Measurements from ENCODE around the gene UBIAD1.
"Not testable (repeated sequence)": the region's sequence is repeated elsewhere in the genome, so short reads cannot be mapped to it uniquely, and the experiment has no call there.

The UBIAD1 gene

DNA sequence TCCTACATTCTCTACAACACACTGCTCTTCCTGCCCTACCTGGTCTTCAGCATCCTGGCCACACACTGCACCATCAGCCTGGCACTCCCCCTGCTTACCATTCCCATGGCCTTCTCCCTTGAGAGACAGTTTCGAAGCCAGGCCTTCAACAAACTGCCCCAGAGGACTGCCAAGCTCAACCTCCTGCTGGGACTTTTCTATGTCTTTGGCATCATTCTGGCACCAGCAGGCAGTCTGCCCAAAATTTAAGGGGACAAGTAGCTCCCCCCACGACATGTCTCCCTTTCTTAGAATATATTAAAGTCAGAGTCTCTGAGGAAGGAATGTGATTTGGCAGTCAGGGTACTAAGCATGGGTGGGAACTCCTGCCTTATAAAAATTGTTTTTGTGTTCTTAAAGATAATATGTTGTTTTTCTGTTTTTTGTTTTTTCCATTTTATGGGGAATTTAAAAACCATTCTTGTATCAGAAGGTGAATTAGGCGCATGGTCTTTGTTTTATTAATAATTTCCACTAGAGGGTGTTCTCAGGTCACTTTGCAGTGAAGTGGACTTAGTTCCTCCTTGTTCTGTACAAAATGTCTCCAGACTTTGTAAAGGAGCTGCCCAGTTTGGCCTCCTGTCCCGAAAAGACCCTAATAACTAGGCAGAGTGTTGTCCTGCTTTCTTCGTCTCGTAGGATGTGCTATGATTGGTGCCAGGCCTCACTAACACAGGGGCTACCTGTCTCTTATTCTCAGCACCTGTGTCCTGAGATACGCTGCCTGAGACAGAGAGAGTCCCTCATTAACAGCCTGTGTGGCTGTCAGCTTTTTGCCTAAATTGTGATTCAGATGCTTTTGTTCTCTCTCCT, 13.1 kb downstream of the UBIAD1 start:
- no peaks in the 10 kb centered on the region for H3K27me3 Mint-ChIP-seq
- peaks cover 59% of the 10 kb centered on the region for H3K36me3 Mint-ChIP-seq (ENCODE audit: low read depth)
- intact Hi-C loops (cut with micrococcal nuclease), result no loop called here
- H3K9me3 Mint-ChIP-seq, result no peaks in the 10 kb centered on the region
- no peak overlapping the region for H3K4me3 Mint-ChIP-seq
- H3K4me1 Mint-ChIP-seq (ENCODE audit: low read depth), result peaks cover 26% of the 10 kb centered on the region
- no peak overlapping the region for H3K27ac Mint-ChIP-seq

DNA sequence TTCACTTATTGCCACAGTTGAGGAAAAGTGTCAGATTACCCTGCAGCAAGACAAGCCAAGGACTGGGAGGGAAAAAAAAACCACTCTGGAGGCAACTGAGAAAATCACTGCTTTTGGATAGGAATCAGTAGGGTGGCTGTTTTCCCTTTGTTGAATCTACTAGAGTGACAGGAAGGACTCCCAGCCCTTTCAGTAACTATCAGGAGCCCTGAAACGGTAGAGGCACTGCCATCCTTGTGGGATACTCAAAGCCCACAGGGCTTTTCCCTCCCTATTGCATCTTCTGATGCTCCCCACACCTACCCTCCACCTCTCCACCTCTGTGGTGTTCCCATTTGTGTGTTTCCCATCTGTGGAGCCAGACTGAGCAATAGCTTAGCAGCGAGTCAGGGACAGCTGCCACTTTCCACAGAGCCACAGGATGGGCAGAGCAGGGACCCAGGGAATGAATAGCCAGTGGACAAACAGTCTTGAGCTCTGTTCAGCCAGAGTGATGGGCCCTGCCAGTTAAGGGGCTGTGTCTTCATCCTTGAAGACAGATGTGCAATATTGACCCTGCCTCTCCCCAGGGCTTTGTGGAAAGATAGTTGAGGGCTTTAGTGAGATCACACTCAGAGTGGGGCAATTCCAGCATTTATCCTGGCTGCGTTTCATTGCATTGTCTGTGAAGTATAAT, 13.9 kb downstream of the UBIAD1 start:
- H3K27me3 Mint-ChIP-seq, result no peaks in the 10 kb centered on the region
- H3K4me1 Mint-ChIP-seq (ENCODE audit: low read depth), result peaks cover 18% of the 10 kb centered on the region
- H3K27ac Mint-ChIP-seq, result no peak overlapping the region
- intact Hi-C loops (cut with micrococcal nuclease), result no loop called here
- peaks cover 65% of the 10 kb centered on the region for H3K36me3 Mint-ChIP-seq (ENCODE audit: low read depth)
- no peak overlapping the region for H3K4me3 Mint-ChIP-seq
- H3K9me3 Mint-ChIP-seq, result no peaks in the 10 kb centered on the region

DNA sequence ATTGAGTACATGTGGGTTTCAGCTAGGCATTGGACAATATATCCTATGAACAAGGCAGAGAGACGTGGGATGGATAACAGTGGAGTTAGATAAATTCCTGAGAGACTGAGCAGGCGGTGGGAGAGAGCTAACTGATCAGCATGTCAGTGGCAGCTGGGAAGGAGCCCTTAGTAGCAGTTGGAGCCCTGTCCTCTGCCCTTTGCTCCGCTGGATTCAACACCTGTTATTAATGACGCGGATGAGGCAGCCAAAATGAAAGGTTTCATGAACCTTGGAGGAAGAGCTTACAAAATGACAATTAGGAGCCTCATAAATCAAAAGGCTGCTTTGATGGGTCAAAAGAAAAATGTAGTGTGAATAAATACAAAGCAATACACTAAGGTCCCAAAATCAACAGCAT, 16.1 kb downstream of the UBIAD1 start:
- intact Hi-C loops (cut with micrococcal nuclease), result no loop called here
- no peaks in the 10 kb centered on the region for H3K9me3 Mint-ChIP-seq
- H3K4me1 Mint-ChIP-seq (ENCODE audit: low read depth), result peaks cover 2% of the 10 kb centered on the region
- H3K27me3 Mint-ChIP-seq, result no peaks in the 10 kb centered on the region
- H3K36me3 Mint-ChIP-seq (ENCODE audit: low read depth), result peaks cover 72% of the 10 kb centered on the region
- no peak overlapping the region for H3K27ac Mint-ChIP-seq
- H3K4me3 Mint-ChIP-seq, result no peak overlapping the region

DNA sequence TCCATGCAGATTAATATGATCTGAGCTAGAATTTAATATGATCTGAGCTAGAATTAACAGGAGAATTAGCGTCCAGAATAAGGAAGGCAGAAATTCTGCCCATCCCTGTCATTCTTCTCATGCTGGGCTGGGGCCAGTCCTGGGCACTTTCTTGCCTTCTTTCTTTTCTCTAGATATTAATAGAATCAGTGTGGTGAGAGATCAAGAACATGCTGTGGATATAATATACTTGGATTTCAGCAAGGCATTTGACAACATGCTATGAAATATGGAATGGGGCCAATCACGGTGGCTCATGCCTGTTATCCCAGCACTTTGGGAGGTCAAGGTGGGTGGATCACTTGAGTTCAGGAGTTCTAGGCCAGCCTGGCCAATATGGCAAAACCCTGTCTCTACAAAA, 18.1 kb downstream of the UBIAD1 start:
- peaks cover 74% of the 10 kb centered on the region for H3K36me3 Mint-ChIP-seq (ENCODE audit: low read depth)
- no peak overlapping the region for H3K4me3 Mint-ChIP-seq
- H3K9me3 Mint-ChIP-seq, result no peaks in the 10 kb centered on the region
- no peaks in the 10 kb centered on the region for H3K4me1 Mint-ChIP-seq (ENCODE audit: low read depth)
- H3K27me3 Mint-ChIP-seq, result no peaks in the 10 kb centered on the region
- no peak overlapping the region for H3K27ac Mint-ChIP-seq
- intact Hi-C loops (cut with micrococcal nuclease), result no loop called here

DNA sequence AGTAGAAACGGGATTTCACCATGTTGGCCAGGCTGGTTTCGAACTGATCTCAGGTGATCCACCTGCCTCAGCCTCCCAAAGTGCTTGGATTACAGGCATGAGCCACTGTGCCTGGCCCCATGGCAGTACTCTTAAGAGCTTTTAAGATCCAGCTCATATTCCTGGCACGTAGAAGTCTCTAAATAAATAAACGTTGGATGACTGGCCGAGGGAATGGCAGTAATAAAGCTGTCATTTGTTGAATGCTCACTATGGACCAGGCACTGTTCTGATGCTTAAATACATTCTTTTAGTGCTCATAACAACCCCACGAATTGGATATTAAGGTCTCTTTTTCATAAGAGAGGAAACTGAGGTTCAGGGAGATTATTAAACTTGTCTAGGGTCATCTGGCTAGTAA, 20.9 kb downstream of the UBIAD1 start:
- no peak overlapping the region for H3K27ac Mint-ChIP-seq
- peaks cover 49% of the 10 kb centered on the region for H3K36me3 Mint-ChIP-seq (ENCODE audit: low read depth)
- no peaks in the 10 kb centered on the region for H3K4me1 Mint-ChIP-seq (ENCODE audit: low read depth)
- no peaks in the 10 kb centered on the region for H3K27me3 Mint-ChIP-seq
- H3K4me3 Mint-ChIP-seq, result no peak overlapping the region
- H3K9me3 Mint-ChIP-seq, result no peaks in the 10 kb centered on the region
- intact Hi-C loops (cut with micrococcal nuclease), result no loop called here

DNA sequence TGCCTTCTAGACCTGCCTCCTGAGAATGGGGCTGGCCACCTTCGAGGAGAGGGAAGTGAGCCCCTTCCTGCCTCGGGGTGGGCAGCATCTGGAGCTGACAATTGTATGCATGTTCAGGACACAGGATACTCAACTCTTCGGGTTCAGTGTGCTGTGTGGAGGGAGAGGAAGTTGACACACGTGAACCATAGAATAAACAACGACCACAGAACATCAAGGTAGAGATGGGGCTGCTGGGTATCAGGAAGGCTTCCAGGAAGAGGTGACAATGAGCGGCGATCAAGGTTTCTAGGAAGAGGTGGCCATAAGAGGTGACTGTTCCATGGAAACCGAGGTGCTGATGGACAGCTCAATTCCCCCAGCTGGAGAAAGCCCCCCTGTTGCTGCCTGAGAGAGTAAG, 22.0 kb downstream of the UBIAD1 start:
- H3K27me3 Mint-ChIP-seq, result no peaks in the 10 kb centered on the region
- no peaks in the 10 kb centered on the region for H3K4me1 Mint-ChIP-seq (ENCODE audit: low read depth)
- no peak overlapping the region for H3K4me3 Mint-ChIP-seq
- peaks cover 38% of the 10 kb centered on the region for H3K36me3 Mint-ChIP-seq (ENCODE audit: low read depth)
- intact Hi-C loops (cut with micrococcal nuclease), result no loop called here
- H3K27ac Mint-ChIP-seq, result no peak overlapping the region
- no peaks in the 10 kb centered on the region for H3K9me3 Mint-ChIP-seq

DNA sequence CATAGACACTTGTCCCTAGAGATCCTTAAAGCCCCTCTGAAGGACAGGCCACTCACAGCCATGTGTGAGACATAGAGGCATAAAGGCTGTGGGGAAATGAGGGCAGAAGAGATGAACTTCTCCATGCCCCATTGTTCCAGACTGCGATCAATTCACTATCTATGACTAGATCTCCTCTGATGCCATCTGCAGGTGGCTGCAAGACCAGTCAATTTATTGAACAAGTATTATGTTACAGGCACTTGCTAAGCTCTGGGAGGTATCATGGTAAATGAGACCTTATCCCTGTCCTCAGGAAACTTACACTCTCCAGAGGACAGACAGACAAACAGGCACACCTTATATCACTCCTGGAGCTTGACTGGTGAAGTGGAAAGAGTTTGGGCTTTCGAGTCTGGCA, 22.9 kb downstream of the UBIAD1 start:
- Mint-ChIP-seq H3K4me3 (no peak overlapping the region), H3K36me3 (ENCODE audit: low read depth) (peaks cover 29% of the 10 kb centered on the region), H3K9me3 (no peaks in the 10 kb centered on the region), H3K27me3 (no peaks in the 10 kb centered on the region), H3K4me1 (ENCODE audit: low read depth) (no peaks in the 10 kb centered on the region), H3K27ac (no peak overlapping the region)
- intact Hi-C loops (cut with micrococcal nuclease), result no loop called here

DNA sequence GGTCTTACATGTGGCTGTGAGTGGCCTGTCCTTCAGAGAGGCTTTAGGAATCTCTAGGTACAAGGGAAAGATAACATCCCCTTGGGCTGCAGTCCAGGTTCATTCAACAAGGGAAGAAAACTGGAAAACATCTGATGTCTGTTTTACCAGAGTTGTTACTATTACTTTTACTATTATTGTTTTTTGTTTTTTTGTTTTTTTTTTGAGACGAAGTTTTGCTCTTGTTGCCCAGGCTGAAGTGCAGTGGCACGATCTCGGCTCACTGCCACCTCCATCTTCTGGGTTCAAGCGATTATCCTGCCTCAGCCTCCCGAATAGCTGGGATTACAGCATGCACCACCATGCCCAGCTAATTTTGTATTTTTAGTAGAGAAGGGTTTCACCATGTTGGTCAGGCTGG, 24.8 kb downstream of the UBIAD1 start:
- H3K4me3 Mint-ChIP-seq; H3K9me3 Mint-ChIP-seq; H3K27ac Mint-ChIP-seq; H3K27me3 Mint-ChIP-seq; H3K4me1 Mint-ChIP-seq (ENCODE audit: low read depth); intact Hi-C loops (cut with micrococcal nuclease): not testable (repeated sequence)
- H3K36me3 Mint-ChIP-seq (ENCODE audit: low read depth), result peaks cover 14% of the 10 kb centered on the region

DNA sequence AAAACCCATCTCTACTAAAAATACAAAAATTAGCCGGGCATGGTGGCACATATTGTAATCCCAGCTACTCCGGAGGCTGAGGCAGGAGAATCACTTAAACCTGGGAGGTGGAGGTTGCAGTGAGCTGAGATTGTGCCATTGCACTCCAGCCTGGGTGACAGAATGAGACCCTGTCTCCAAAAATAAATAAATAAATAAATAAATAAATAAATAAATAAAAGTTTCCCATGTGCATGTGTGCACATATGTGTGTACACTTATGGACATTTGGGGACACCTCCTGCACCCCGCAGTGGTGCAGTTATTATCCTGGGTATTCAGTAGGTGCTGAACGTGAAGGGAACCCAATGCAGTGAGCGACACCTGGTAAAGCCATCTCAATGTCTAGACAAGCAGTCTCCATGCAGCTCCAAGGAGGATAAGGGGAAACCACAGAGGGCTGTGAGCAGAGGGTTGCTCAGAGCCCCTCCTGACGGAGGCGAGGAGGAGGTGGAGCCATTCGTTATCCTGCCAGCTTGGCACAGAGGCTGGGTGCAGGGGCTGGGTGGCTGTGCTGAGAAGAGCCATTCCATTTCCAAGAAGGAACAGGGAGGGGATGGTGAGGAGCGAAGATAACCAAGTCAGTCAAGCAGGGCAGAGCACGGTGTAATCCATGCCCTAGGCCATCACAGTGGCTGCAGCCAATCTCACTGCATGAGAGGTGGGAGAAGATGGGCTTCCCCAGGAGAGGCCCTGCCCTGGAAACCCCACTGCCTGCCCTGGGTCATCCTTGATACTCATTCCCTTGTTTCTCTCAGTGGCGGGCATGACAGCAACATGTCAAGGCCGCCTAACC, 25.6 kb downstream of the UBIAD1 start:
- Mint-ChIP-seq H3K27me3 (no peaks in the 10 kb centered on the region), H3K9me3 (no peaks in the 10 kb centered on the region), H3K4me3 (no peak overlapping the region), H3K27ac (no peak overlapping the region), H3K4me1 (ENCODE audit: low read depth) (no peaks in the 10 kb centered on the region), H3K36me3 (ENCODE audit: low read depth) (peaks cover 13% of the 10 kb centered on the region)
- intact Hi-C loops (cut with micrococcal nuclease), result no loop called here

DNA sequence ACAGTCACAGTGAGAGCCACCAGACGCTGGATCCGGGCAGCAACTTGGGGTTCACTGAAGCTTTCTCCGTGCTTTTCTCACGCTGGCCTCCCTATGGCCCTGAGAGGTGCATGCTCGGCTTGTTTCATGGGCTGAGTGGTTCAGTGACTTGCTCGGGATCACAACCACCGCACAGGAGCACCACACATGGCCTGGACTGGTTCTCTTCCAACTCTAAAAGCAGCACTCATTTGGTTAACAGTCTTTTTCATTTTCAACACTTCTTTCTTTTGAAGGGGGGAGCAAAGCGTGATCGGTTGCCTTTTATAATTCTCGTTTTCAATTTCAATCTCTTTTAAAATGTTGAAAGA, 26.2 kb downstream of the UBIAD1 start:
- Mint-ChIP-seq H3K36me3 (ENCODE audit: low read depth) (peaks cover 13% of the 10 kb centered on the region), H3K27me3 (no peaks in the 10 kb centered on the region), H3K4me3 (no peak overlapping the region), H3K4me1 (ENCODE audit: low read depth) (no peaks in the 10 kb centered on the region), H3K9me3 (no peaks in the 10 kb centered on the region), H3K27ac (no peak overlapping the region)
- intact Hi-C loops (cut with micrococcal nuclease), result no loop called here

DNA sequence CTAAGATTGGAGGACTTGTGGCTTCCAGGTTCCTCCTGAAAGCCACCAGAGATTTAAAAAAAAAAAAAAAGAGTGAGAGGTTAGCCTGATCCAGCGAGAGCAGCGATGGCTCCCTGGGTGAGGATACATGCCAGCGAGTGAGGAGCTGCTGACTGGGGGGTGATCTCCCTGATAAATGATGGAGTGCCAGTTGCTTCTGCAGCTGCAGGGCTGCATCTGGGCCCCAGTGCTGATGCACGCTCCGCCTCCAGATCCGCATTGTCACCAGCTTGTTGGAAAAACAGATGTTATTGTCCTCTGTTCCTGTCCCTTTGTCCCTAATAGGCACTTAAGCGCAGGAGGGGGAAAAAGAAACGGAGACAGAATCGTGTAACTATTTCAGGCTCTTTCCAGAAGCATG, 28.6 kb downstream of the UBIAD1 start:
- Mint-ChIP-seq H3K36me3 (ENCODE audit: low read depth) (no peaks in the 10 kb centered on the region), H3K4me1 (ENCODE audit: low read depth) (no peaks in the 10 kb centered on the region), H3K27ac (no peak overlapping the region), H3K4me3 (no peak overlapping the region), H3K27me3 (no peaks in the 10 kb centered on the region), H3K9me3 (no peaks in the 10 kb centered on the region)
- intact Hi-C loops (cut with micrococcal nuclease), result no loop called here

DNA sequence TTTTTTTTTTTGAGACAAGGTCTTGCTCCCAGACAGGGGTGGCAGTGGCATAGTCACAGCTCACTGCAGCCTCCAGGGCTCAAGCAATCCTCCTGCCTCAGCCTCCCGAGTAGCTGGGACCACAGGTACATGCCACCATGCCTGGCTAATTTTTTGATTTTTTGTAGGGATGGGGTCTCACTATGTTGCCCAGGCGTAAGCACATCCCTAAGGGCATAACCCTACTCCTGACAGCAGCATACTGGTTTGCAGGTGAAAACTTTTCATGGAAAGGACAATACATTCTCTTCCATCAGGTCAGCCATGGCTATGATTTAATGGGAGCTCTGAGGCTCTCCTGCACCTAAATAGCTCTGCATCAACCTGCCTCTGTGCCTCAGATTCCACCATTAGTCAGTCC, 29.4 kb downstream of the UBIAD1 start:
- intact Hi-C loops (cut with micrococcal nuclease), result no loop called here
- H3K9me3 Mint-ChIP-seq, result no peaks in the 10 kb centered on the region
- no peaks in the 10 kb centered on the region for H3K4me1 Mint-ChIP-seq (ENCODE audit: low read depth)
- H3K27me3 Mint-ChIP-seq, result no peaks in the 10 kb centered on the region
- no peaks in the 10 kb centered on the region for H3K36me3 Mint-ChIP-seq (ENCODE audit: low read depth)
- no peak overlapping the region for H3K4me3 Mint-ChIP-seq
- H3K27ac Mint-ChIP-seq, result no peak overlapping the region

DNA sequence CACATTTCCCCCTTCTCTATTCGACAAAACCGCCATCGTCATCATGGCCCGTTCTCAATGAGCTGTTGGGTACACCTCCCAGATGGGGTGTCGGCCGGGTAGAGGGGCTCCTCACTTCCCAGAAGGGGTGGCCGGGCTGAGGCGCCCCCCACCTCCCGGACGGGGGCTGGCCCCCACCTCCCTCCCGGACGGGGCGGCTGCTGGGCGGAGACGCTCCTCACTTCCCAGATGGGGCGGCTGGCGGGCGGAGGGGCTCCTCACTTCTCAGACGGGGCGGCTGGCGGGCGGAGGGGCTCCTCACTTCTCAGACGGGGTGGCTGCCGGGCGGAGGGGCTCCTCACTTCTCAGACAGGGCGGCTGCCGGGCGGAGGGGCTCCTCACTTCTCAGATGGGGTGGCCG, 32.5 kb downstream of the UBIAD1 start:
- intact Hi-C loops (cut with micrococcal nuclease); H3K36me3 Mint-ChIP-seq (ENCODE audit: low read depth); H3K27me3 Mint-ChIP-seq; H3K27ac Mint-ChIP-seq; H3K4me1 Mint-ChIP-seq (ENCODE audit: low read depth); H3K9me3 Mint-ChIP-seq; H3K4me3 Mint-ChIP-seq: not testable (repeated sequence)

DNA sequence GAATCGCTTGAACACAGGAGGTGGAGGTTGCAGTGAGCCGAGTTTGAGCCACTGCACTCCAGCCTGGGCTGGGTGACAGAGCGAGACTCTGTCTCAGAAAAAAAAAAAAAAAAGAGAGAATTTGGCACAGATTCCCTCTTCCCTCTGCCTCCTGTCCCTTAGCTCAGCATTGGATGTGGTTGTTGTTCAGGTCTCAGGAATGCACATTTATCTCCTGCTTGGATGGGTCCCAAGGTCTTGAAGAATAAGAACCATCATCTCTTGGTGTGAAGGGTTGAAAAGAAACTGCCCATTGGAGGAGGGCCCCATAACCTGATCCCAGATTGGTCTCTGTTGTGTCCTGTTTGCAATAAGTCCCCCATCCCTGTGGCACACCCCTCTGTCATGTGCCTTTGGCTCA, 34.9 kb downstream of the UBIAD1 start:
- no peaks in the 10 kb centered on the region for H3K36me3 Mint-ChIP-seq (ENCODE audit: low read depth)
- H3K27me3 Mint-ChIP-seq, result peaks cover 6% of the 10 kb centered on the region
- H3K9me3 Mint-ChIP-seq, result no peaks in the 10 kb centered on the region
- H3K4me1 Mint-ChIP-seq (ENCODE audit: low read depth), result peaks cover 7% of the 10 kb centered on the region
- H3K4me3 Mint-ChIP-seq, result no peak overlapping the region
- intact Hi-C loops (cut with micrococcal nuclease), result no loop called here
- H3K27ac Mint-ChIP-seq, result no peak overlapping the region
